ENCODE results near the gene HDGF. TPM values are rescaled to one million over a fixed set of nuclear protein-coding genes. Genes with fewer than 3 reads are reported as not detected.

HDGF gene
- polyA plus RNA-seq, 6 donors from 2014 or later: 19.6 to 33.8 (median 26.3) TPM

Other genes with a start within 250 kb of the HDGF start
- not detected for gene IQGAP3, start 179.1 kb downstream of the HDGF start, polyA plus RNA-seq (ENCODE audit: low read depth in 6 of 6)
- 1 to 10 TPM in 5 of 6 donors, not detected in 1; 2.4 to 4.5 (median 3.2) TPM for gene TTC24, start 172.0 kb downstream of the HDGF start, polyA plus RNA-seq (ENCODE audit: low read depth in 6 of 6)
- gene NAXE, start 159.9 kb downstream of the HDGF start, polyA plus RNA-seq (ENCODE audit: low read depth in 6 of 6): 100 to 1,000 TPM in 5 of 6 donors, 10 to 100 TPM in 1; 97.6 to 177 (median 110) TPM
- 10 to 100 TPM; 16.6 to 47.9 (median 28.7) TPM for gene GPATCH4, start 150.2 kb downstream of the HDGF start, polyA plus RNA-seq (ENCODE audit: low read depth in 6 of 6)
- gene HAPLN2, start 132.3 kb downstream of the HDGF start, polyA plus RNA-seq (ENCODE audit: low read depth in 6 of 6): not detected
- gene BCAN, start 109.6 kb downstream of the HDGF start, polyA plus RNA-seq (ENCODE audit: low read depth in 6 of 6): not detected
- not detected for gene NES, start 74.3 kb downstream of the HDGF start, polyA plus RNA-seq (ENCODE audit: low read depth in 6 of 6)
- under 1 TPM in 1 of 6 donors, not detected in 5; 0.29 TPM for gene CRABP2, start 46.1 kb downstream of the HDGF start, polyA plus RNA-seq (ENCODE audit: low read depth in 6 of 6)
- gene METTL25B, start 23.2 kb downstream of the HDGF start, polyA plus RNA-seq (ENCODE audit: low read depth in 6 of 6): 10 to 100 TPM in 3 of 6 donors, 1 to 10 TPM in 3; 6.9 to 14.4 (median 9.6) TPM
- gene ISG20L2, start 22.9 kb downstream of the HDGF start, polyA plus RNA-seq (ENCODE audit: low read depth in 6 of 6): 10 to 100 TPM; 14.3 to 35.0 (median 26.3) TPM
- gene MRPL24, start 10.6 kb downstream of the HDGF start, polyA plus RNA-seq (ENCODE audit: low read depth in 6 of 6): 100 to 1,000 TPM in 1 of 6 donors, 10 to 100 TPM in 5; 70.7 to 117 (median 76.1) TPM
- gene PRCC, start 15.9 kb upstream of the HDGF start, polyA plus RNA-seq (ENCODE audit: low read depth in 6 of 6): 10 to 100 TPM; 31.9 to 69.4 (median 38.9) TPM
- 1 to 10 TPM in 1 of 6 donors, under 1 TPM in 4, not detected in 1; 0.26 to 1.2 (median 0.31) TPM for gene SH2D2A, start 65.2 kb upstream of the HDGF start, polyA plus RNA-seq (ENCODE audit: low read depth in 6 of 6)
- gene INSRR, start 107.4 kb upstream of the HDGF start, polyA plus RNA-seq (ENCODE audit: low read depth in 6 of 6): not detected
- not detected for gene NTRK1, start 109.2 kb upstream of the HDGF start, polyA plus RNA-seq (ENCODE audit: low read depth in 6 of 6)
- under 1 TPM in 3 of 6 donors, not detected in 3; 0.11 to 0.85 (median 0.27) TPM for gene PEAR1, start 142.0 kb upstream of the HDGF start, polyA plus RNA-seq (ENCODE audit: low read depth in 6 of 6)
- gene LRRC71, start 169.0 kb upstream of the HDGF start, polyA plus RNA-seq (ENCODE audit: low read depth in 6 of 6): not detected

Measured in naive B cell (primary cell).